ENCODE measurements around the gene ATP10A. TPM values are rescaled to one million over a fixed set of nuclear protein-coding genes. Genes with fewer than 3 reads are reported as not detected.

ATP10A gene
- total RNA-seq, result 1 to 10 TPM; 2.7 to 7.0 (median 3.4) TPM

DNA sequence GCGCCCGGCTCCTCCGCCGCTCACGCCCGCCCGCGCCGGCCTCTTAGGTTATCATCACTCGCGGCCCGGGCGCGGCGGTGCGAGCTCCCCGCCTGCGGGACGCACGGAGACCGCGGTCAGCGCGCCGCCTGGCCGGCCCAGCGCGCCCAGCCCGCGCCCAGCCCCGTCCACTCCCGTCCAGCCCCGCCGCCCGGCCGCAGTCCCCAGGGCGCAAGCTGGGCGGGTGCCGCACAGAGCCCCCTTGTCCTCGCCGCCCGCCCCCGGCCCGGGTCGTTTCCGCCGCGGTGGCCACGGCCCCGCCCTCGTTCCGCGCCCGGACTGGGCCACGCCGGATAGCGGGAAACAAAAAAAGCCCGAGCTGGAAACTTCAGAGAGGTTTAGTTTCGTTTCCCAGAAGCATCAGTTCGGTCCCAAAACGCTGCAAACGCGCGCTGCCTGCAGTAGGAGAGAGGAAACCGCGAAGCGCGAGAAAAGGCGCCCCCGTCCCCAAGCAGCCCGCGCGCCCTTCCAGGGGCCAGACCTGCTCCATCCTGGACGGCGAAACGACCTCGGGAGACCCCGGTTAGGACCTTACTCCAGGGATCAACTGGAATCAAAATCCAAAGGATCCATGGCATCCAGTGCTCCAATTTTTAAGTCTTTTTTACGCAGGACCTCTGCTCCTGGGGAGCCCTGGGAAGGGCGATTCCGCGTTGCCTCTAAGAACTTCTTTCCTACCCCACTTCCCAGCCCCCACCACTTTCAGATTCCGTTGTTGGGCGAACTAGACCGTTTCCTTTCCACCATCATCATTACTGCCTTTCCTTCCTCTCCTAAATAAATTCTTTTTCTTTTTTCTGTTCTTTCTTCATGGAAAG lies at the start of gene ATP10A:
Gene ATP10A (minus strand): TSS at position 217 of the 857 bp plus-strand sequence. CDS start 231 bp downstream, outside the sequence.
- DNase-seq, result no peak
- TF ChIP-seq, protein P1, sequence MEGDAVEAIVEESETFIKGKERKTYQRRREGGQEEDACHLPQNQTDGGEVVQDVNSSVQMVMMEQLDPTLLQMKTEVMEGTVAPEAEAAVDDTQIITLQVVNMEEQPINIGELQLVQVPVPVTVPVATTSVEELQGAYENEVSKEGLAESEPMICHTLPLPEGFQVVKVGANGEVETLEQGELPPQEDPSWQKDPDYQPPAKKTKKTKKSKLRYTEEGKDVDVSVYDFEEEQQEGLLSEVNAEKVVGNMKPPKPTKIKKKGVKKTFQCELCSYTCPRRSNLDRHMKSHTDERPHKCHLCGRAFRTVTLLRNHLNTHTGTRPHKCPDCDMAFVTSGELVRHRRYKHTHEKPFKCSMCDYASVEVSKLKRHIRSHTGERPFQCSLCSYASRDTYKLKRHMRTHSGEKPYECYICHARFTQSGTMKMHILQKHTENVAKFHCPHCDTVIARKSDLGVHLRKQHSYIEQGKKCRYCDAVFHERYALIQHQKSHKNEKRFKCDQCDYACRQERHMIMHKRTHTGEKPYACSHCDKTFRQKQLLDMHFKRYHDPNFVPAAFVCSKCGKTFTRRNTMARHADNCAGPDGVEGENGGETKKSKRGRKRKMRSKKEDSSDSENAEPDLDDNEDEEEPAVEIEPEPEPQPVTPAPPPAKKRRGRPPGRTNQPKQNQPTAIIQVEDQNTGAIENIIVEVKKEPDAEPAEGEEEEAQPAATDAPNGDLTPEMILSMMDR (IDR thresholded peaks at IDR 0.05), result no peak
- no peak for TF ChIP-seq POLR2A (IDR thresholded peaks at IDR 0.05)
- Histone ChIP-seq H3K27me3 (no peaks in the 10 kb centered on the region), H3K9me3 (no peaks in the 10 kb centered on the region), H3K4me3 (replicated peaks in 1 of 3) (peak within 1 kb of the TSS; percentile 16 to 42 (median 19)), H3K27ac (peak within 1 kb of the TSS in 2 of 3 donors; percentile 38 to 61), H3K36me3 (no peaks in the 10 kb centered on the region), H3K4me1 (peaks cover 0 to 5% of the 10 kb centered on the region in 2 donors)
- intact Hi-C loops (cut with DNase I), result no loop called here
- 2 to 4% methylated on average over 27 to 60 of the region's 85 CpGs for WGBS, 2 donors

DNA sequence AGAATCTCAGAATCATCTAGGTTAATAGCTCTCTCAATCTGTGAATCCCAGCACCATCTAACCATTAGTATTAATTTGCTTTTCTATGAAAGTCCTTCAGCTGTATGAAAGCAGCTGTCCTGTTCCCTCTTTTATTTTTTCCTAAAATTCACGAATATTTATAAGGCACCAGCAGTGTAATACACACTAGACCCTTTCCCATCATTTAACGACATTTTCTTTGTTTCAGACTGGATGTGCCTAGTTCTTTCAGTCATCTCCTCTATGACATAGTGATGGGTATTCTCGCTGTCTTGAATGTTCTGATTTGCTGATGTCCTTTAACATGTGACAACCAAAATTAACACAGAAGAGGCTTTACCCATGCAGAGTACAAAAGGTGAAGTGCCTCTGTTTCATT lies 48.9 kb upstream of the ATP10A start:
- no peak overlapping the region for H3K4me3 ChIP-seq (replicated peaks in 1 of 3)
- 82 to 86% methylated on average over 3 of the region's 3 CpGs for WGBS, 2 donors
- no peaks in the 10 kb centered on the region for H3K36me3 ChIP-seq
- no peaks in the 10 kb centered on the region for H3K27me3 ChIP-seq
- H3K4me1 ChIP-seq, result no peaks in the 10 kb centered on the region
- no peaks in the 10 kb centered on the region for H3K9me3 ChIP-seq
- intact Hi-C loops (cut with DNase I), result no loop called here
- H3K27ac ChIP-seq, result no peak overlapping the region
- no peak for DNase-seq
- TF ChIP-seq, protein P1 (IDR thresholded peaks at IDR 0.05), result no peak
- TF ChIP-seq POLR2A (IDR thresholded peaks at IDR 0.05), result no peak

DNA sequence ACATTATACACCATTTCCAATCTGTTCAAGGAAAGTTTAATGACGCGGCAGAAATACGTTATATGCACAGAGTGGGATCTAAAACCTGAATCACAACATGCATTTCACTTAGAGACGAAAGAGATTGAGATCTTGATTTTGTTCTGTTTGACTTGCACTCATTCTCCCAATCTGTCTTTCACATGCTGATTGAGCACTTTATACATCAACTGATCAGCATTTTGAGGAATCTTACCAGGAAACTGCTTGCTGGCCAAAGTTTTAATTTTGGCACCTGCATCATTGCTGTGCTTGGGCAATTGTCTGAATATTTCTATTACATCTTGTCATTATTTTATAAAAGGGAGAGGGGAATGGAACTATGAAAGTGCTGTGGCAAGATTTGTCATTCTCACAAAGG lies 47.7 kb upstream of the ATP10A start:
- 90 to 91% methylated on average over 4 of the region's 4 CpGs for WGBS, 2 donors
- no peaks in the 10 kb centered on the region for H3K36me3 ChIP-seq
- no peak for DNase-seq
- H3K27ac ChIP-seq, result no peak overlapping the region
- TF ChIP-seq, protein P1 (IDR thresholded peaks at IDR 0.05), result no peak
- TF ChIP-seq POLR2A (IDR thresholded peaks at IDR 0.05), result no peak
- H3K9me3 ChIP-seq, result no peaks in the 10 kb centered on the region
- intact Hi-C loops (cut with DNase I), result no loop called here
- H3K4me1 ChIP-seq, result no peaks in the 10 kb centered on the region
- H3K27me3 ChIP-seq, result no peaks in the 10 kb centered on the region
- no peak overlapping the region for H3K4me3 ChIP-seq (replicated peaks in 1 of 3)

GRCh38 chr15:25909806-25910205 lies 46.7 kb upstream of the ATP10A start:
- H3K4me3 ChIP-seq (replicated peaks in 1 of 3), result no peak overlapping the region
- H3K4me1 ChIP-seq, result no peaks in the 10 kb centered on the region
- no peaks in the 10 kb centered on the region for H3K27me3 ChIP-seq
- H3K27ac ChIP-seq, result no peak overlapping the region
- no peak for DNase-seq
- intact Hi-C loops (cut with DNase I), result no loop called here
- 94 to 98% methylated on average over 16 of the region's 16 CpGs for WGBS, 2 donors
- H3K9me3 ChIP-seq, result no peaks in the 10 kb centered on the region
- no peak for TF ChIP-seq POLR2A (IDR thresholded peaks at IDR 0.05)
- TF ChIP-seq, protein P1 (IDR thresholded peaks at IDR 0.05), result no peak
- H3K36me3 ChIP-seq, result no peaks in the 10 kb centered on the region

DNA sequence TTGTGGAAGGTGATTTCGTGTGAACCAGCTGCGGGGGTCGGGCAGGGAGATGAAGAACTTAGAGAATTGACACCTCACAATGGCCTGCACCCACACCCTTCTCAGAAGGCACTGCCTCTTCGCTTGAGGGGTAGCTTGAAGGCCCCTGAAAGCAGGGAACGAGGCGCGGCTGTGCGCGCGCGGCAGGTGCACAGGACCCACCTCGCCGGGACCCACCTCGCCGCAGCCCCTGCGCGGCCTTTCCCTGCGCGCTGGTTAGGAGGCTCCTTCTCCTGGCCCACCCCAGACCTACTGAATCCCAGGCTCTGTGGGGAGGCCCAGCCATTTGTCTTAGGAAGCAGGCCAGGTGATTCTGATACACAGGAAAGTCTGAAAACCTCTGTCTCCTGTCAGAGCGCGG lies 46.2 kb upstream of the ATP10A start:
- no peaks in the 10 kb centered on the region for H3K27me3 ChIP-seq
- WGBS, 2 donors, result 84 to 93% methylated on average over 6 to 21 of the region's 21 CpGs
- H3K36me3 ChIP-seq, result no peaks in the 10 kb centered on the region
- no peak for TF ChIP-seq POLR2A (IDR thresholded peaks at IDR 0.05)
- TF ChIP-seq, protein P1 (IDR thresholded peaks at IDR 0.05), result no peak
- DNase-seq, result no peak
- no peaks in the 10 kb centered on the region for H3K9me3 ChIP-seq
- intact Hi-C loops (cut with DNase I), result no loop called here
- H3K27ac ChIP-seq, result no peak overlapping the region
- no peak overlapping the region for H3K4me3 ChIP-seq (replicated peaks in 1 of 3)
- H3K4me1 ChIP-seq, result no peaks in the 10 kb centered on the region
